ENCODE data around the gene AQR. TPM values are rescaled to one million over a fixed set of nuclear protein-coding genes. Genes with fewer than 3 reads are reported as not detected.
"Not testable (repeated sequence)": the region's sequence is repeated elsewhere in the genome, so short reads cannot be mapped to it uniquely, and the experiment has no call there.

Gene AQR
- total RNA-seq, 1 donor from 2014 or later: 36.8 TPM

DNA sequence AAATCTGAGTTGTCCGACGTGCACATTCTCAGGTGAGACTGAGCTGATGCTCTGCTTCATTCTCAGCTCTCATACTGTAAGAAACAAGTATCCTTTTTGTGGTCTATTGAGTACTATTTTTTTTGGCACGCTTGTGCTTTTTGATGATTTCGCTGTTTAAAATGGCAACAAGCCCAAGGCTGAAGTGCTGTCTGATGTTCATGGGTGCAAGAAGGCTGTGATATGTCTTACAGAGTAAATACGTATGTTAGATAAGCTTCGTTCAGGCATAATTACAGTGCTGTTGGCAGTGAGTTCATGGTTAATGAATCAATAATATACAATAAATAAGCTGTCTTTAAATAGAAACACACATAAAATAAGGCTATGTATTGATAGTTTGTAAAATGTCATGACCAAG lies 27.2 kb downstream of the AQR start:
- no peaks in the 10 kb centered on the region for H3K9me3 Mint-ChIP-seq

DNA sequence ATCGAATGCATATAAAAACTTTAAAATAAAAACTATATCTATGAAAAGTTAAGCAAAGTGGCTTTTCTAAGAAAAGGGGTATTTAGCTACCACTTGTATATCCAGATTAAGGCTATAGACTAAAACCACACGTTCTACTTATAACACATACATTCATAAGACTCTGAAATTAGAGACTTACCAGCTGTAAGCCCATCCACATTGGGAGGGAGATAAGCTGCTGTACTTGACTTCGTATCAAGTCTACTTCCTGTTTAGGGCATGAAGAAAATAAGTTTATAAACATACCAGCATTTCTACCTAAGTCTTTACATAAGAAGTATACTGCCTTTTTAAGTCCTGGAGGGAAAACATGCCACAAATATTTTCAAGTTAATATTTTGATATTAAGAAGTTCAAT lies 27.7 kb downstream of the AQR start:
- DNase-seq (ENCODE audit: low read depth, low spot score): no peak
- Mint-ChIP-seq H3K36me3 (ENCODE audit: low read depth) (peaks cover 7% of the 10 kb centered on the region), H3K4me1 (no peaks in the 10 kb centered on the region), H3K9me3 (no peaks in the 10 kb centered on the region), H3K27ac (ENCODE audit: unreplicated experiment) (no peak overlapping the region), H3K27me3 (ENCODE audit: low read depth) (no peaks in the 10 kb centered on the region), H3K4me3 (no peak overlapping the region)
- TF ChIP-seq, protein P1, sequence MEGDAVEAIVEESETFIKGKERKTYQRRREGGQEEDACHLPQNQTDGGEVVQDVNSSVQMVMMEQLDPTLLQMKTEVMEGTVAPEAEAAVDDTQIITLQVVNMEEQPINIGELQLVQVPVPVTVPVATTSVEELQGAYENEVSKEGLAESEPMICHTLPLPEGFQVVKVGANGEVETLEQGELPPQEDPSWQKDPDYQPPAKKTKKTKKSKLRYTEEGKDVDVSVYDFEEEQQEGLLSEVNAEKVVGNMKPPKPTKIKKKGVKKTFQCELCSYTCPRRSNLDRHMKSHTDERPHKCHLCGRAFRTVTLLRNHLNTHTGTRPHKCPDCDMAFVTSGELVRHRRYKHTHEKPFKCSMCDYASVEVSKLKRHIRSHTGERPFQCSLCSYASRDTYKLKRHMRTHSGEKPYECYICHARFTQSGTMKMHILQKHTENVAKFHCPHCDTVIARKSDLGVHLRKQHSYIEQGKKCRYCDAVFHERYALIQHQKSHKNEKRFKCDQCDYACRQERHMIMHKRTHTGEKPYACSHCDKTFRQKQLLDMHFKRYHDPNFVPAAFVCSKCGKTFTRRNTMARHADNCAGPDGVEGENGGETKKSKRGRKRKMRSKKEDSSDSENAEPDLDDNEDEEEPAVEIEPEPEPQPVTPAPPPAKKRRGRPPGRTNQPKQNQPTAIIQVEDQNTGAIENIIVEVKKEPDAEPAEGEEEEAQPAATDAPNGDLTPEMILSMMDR (conservative IDR thresholded peaks at IDR 0.05): no peak

More for the DNA sequence above, 27.2 kb downstream of the AQR start:
- H3K4me1 Mint-ChIP-seq: no peaks in the 10 kb centered on the region
- TF ChIP-seq, protein P1 (conservative IDR thresholded peaks at IDR 0.05): no peak
- H3K27ac Mint-ChIP-seq (ENCODE audit: unreplicated experiment): no peak overlapping the region
- H3K4me3 Mint-ChIP-seq: no peak overlapping the region
- DNase-seq (ENCODE audit: low read depth, low spot score): no peak
- H3K27me3 Mint-ChIP-seq (ENCODE audit: low read depth): no peaks in the 10 kb centered on the region
- H3K36me3 Mint-ChIP-seq (ENCODE audit: low read depth): peaks cover 7% of the 10 kb centered on the region

GRCh38 chr15:34941185-34941698 lies 28.3 kb downstream of the AQR start:
- Mint-ChIP-seq H3K9me3 (no peaks in the 10 kb centered on the region), H3K4me3 (no peak overlapping the region), H3K4me1 (no peaks in the 10 kb centered on the region), H3K36me3 (ENCODE audit: low read depth) (peaks cover 7% of the 10 kb centered on the region), H3K27me3 (ENCODE audit: low read depth) (no peaks in the 10 kb centered on the region), H3K27ac (ENCODE audit: unreplicated experiment) (no peak overlapping the region)
- no peak for DNase-seq (ENCODE audit: low read depth, low spot score)
- TF ChIP-seq, protein P1 (conservative IDR thresholded peaks at IDR 0.05): no peak

- Mint-ChIP-seq H3K9me3 (peaks cover 4% of the 10 kb centered on the region), H3K27me3 (ENCODE audit: low read depth) (no peaks in the 10 kb centered on the region), H3K27ac (ENCODE audit: unreplicated experiment) (no peak overlapping the region), H3K4me1 (no peaks in the 10 kb centered on the region), H3K4me3 (no peak overlapping the region), H3K36me3 (ENCODE audit: low read depth) (peaks cover 20% of the 10 kb centered on the region)
- TF ChIP-seq, protein P1 (conservative IDR thresholded peaks at IDR 0.05): no peak
- no peak for DNase-seq (ENCODE audit: low read depth, low spot score)
Measured at GRCh38 chr15:34933432-34933975, 36.0 kb downstream of the AQR start.

DNA sequence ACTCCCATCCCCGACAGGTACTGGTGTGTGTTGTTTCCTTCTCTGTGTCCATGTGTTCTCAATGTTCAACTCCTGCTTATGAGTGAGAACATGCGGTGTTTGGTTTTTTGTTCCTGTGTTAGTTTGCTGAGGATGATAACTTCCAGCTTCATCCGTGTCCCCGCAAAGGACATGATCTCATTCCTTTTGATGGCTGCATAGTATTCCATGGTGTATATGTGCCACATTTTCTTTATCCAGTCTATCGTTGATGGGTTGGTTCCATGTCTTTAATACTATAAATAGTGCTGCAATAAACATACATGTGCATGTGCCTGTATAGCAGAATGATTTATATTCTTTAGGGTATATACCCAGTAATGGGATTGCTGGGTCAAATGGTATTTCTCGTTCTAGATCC lies 41.2 kb downstream of the AQR start:
- not testable (repeated sequence) for H3K4me3 Mint-ChIP-seq; H3K27ac Mint-ChIP-seq (ENCODE audit: unreplicated experiment); H3K4me1 Mint-ChIP-seq; DNase-seq (ENCODE audit: low read depth, low spot score); H3K9me3 Mint-ChIP-seq; H3K27me3 Mint-ChIP-seq (ENCODE audit: low read depth)
- H3K36me3 Mint-ChIP-seq (ENCODE audit: low read depth): peaks cover 30% of the 10 kb centered on the region

GRCh38 chr15:34927726-34928125 lies 41.8 kb downstream of the AQR start:
- peaks cover 4% of the 10 kb centered on the region for H3K9me3 Mint-ChIP-seq
- peaks cover 30% of the 10 kb centered on the region for H3K36me3 Mint-ChIP-seq (ENCODE audit: low read depth)
- no peak for DNase-seq (ENCODE audit: low read depth, low spot score)
- H3K27me3 Mint-ChIP-seq (ENCODE audit: low read depth): no peaks in the 10 kb centered on the region
- H3K4me3 Mint-ChIP-seq: no peak overlapping the region
- TF ChIP-seq, protein P1 (conservative IDR thresholded peaks at IDR 0.05): no peak
- H3K27ac Mint-ChIP-seq (ENCODE audit: unreplicated experiment): no peak overlapping the region
- H3K4me1 Mint-ChIP-seq: no peaks in the 10 kb centered on the region
